Duodenal mucosa (tissue), 2 donors: Measurements from ENCODE around the gene ECHS1.

Experiments
- H3K27ac ChIP-seq: one replicate; pipeline ENCODE4 v1.7.0; 2013; ENCODE audit warnings: low read depth, low read length
- H3K27me3 ChIP-seq, 2 donors: one replicate each; pipeline ENCODE4 v1.7.0; 2013; ENCODE audit warnings: low read length in 2 of 2, control low read depth in 1 of 2; ENCODE audit not compliant: insufficient read depth in 2 of 2, control insufficient read depth in 1 of 2
- H3K36me3 ChIP-seq, 2 donors: one replicate each; pipeline ENCODE4 v1.7.0; 2013; ENCODE audit warnings: low read length in 2 of 2, control low read depth in 1 of 2; ENCODE audit not compliant: insufficient read depth in 2 of 2, control insufficient read depth in 1 of 2
- H3K4me1 ChIP-seq, 2 donors: one replicate each; pipeline ENCODE4 v1.7.0; 2013; ENCODE audit warnings: low read length in 2 of 2, control low read depth in 1 of 2; ENCODE audit not compliant: insufficient read depth in 2 of 2, control insufficient read depth in 1 of 2
- H3K4me3 ChIP-seq, 2 donors: one replicate each; pipeline ENCODE4 v1.7.0; 2013; ENCODE audit warnings: low read length in 2 of 2, low read depth in 1 of 2
- H3K9ac ChIP-seq, 2 donors: one replicate each; pipeline ENCODE4 v1.7.0; 2013; ENCODE audit warnings: low read length in 2 of 2, low read depth in 1 of 2
- H3K9me3 ChIP-seq, 2 donors: one replicate each; pipeline ENCODE4 v1.7.0; 2013; ENCODE audit warnings: low read length in 2 of 2, control low read depth in 1 of 2; ENCODE audit not compliant: control insufficient read depth in 1 of 2

The ECHS1 gene

DNA sequence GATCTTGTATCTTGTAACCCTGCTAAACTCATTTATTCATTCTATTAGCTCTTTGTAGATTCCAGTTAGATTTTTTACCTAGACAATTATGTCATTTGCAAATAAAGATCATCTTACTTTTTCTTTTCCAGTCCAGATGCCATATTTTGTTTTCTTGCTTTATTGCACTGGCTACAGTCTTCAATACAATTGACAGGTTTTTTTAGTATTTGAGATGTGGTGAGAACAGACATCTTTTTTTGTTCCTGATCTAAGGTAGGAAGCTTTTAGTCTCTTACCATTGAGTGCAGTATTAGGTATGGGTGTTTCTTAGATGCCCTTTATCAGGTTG lies 39.2 kb upstream of the ECHS1 start:
- H3K4me3 ChIP-seq = no peak overlapping the region
- no peak overlapping the region for H3K9ac ChIP-seq
- H3K36me3 ChIP-seq = peaks cover 21 to 58% of the 10 kb centered on the region in 2 donors
- no peaks in the 10 kb centered on the region for H3K27me3 ChIP-seq
- H3K4me1 ChIP-seq = no peaks in the 10 kb centered on the region
- H3K9me3 ChIP-seq = peaks cover 8 to 21% of the 10 kb centered on the region in 2 donors
- no peak overlapping the region for H3K27ac ChIP-seq

DNA sequence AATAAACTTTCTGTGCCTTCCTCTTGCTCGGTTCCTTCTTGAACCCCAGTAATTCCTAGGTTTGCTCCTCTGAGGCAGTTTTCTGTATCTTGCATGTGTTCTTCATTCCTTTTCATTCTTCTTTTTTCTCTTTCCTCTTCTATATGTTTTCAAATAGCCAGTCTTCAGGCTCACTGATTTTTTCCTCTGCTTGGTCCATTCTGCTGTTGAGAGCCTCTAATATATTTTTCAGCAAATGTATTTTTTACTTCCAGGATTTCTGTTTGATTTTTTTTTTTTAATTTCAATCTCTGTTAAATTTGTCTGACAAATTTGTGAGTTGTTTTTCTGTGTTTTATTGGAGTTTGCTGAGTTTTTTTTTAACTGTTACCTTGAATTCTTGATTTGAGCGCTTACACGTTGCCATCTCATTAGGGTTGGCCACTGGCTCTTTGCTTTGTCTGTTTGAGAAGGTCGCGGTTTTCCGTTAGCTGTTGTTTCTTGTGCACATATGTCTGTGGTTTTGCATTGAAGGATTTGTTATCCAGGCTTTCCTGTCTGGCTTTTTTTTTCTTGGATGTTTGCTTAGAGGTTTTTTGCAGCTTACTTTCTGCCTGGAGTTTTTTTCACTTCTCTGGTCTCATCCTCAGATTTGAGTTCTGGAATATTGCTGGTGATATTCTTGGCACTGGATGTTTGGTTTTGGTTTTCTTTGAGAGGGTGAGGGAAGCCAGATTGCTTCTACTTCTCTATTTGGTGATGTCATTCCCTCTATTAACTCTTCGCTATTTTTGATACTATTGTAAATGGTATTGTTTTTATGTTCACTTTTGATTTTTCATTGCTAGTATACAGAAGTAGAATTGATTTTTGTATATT lies 38.6 kb upstream of the ECHS1 start:
- H3K4me1 ChIP-seq = no peaks in the 10 kb centered on the region
- no peak overlapping the region for H3K27ac ChIP-seq
- H3K9me3 ChIP-seq = peaks cover 8 to 21% of the 10 kb centered on the region in 2 donors
- peaks cover 21 to 61% of the 10 kb centered on the region in 2 donors for H3K36me3 ChIP-seq
- H3K27me3 ChIP-seq = no peaks in the 10 kb centered on the region
- no peak overlapping the region for H3K9ac ChIP-seq
- H3K4me3 ChIP-seq = no peak overlapping the region

DNA sequence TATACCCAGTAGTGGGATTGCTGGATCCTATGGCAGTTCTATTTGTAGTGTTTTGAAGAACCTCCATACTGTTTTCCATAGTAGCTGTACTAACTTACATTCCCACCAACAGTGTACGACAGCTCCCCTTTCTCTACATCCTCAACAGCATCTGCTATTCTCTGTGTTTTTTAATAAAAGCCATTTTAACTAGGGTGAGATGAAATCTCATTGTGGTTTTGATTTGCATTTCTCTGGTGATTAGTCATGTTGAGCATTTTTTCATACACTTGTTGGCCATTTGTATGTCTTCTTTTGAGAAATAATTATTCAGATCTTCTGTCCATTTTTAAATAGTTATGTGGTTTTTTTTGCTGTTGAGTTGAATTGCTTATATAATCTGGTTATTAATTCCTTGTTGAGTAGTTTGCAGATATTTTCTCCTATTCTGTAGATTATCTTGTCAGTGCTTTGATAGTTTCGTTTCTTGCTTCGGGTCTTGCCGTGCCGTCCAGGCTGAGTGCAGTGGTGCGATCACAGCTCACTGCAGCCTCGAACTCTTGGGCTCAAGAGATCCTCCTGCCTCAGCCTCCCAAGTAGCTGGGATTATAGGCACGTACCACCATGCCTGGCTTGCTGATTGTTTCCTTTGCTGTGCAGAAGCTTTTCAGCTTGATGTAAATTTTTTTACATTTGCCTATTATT lies 32.8 kb upstream of the ECHS1 start:
- H3K27ac ChIP-seq = no peak overlapping the region
- H3K9ac ChIP-seq = no peak overlapping the region
- H3K27me3 ChIP-seq = no peaks in the 10 kb centered on the region
- H3K4me1 ChIP-seq = peaks cover 6 to 7% of the 10 kb centered on the region in 2 donors
- H3K9me3 ChIP-seq = peaks cover 2% of the 10 kb centered on the region in 2 donors
- H3K4me3 ChIP-seq = no peak overlapping the region
- H3K36me3 ChIP-seq = peaks cover 14 to 63% of the 10 kb centered on the region in 2 donors

DNA sequence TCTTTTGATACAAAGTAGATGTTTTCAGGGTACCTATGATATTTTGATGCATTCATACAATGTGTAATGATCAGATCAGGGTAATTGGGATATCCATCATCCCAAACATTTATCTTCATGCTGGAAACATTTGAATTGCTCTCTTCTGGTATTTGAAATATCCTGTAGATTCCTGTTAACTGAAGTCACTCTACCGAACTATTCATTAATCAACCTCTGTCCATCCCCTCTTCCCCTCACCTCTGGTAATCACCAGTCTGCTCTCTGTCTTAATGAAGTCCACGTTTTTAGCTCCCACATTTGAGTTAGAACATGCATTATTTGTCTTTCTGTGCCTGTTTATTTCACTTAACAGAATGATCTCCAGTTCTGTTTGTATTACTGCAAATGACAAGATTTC lies 32.1 kb upstream of the ECHS1 start:
- no peak overlapping the region for H3K27ac ChIP-seq
- no peak overlapping the region for H3K9ac ChIP-seq
- H3K4me1 ChIP-seq = peaks cover 12 to 13% of the 10 kb centered on the region in 2 donors
- H3K36me3 ChIP-seq = peaks cover 12 to 60% of the 10 kb centered on the region in 2 donors
- no peaks in the 10 kb centered on the region for H3K9me3 ChIP-seq
- no peak overlapping the region for H3K4me3 ChIP-seq
- H3K27me3 ChIP-seq = no peaks in the 10 kb centered on the region

DNA sequence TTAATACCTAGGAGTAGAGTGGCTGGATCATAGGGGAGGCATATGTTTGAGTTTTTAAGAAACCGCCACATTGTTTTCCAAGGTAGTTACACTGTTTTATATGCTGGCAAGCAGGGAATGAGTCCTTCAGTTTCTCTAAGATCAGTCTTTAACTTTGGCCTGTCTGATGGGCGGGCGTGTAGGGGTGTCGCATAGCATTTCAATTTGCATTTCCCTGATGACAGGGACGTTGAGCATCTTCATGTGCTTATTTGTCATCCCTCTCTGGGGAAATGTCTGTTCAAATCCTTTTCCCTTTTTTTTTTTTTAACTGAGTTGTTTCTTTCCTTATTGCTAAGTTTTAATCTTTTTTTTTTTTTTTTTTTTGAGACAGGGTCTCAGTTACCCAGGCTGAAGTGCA lies 30.6 kb upstream of the ECHS1 start:
- Histone ChIP-seq H3K9me3 (no peaks in the 10 kb centered on the region), H3K4me1 (peaks cover 12 to 15% of the 10 kb centered on the region in 2 donors), H3K36me3 (peaks cover 12 to 60% of the 10 kb centered on the region in 2 donors), H3K9ac (no peak overlapping the region), H3K27ac (no peak overlapping the region), H3K4me3 (no peak overlapping the region), H3K27me3 (no peaks in the 10 kb centered on the region)

DNA sequence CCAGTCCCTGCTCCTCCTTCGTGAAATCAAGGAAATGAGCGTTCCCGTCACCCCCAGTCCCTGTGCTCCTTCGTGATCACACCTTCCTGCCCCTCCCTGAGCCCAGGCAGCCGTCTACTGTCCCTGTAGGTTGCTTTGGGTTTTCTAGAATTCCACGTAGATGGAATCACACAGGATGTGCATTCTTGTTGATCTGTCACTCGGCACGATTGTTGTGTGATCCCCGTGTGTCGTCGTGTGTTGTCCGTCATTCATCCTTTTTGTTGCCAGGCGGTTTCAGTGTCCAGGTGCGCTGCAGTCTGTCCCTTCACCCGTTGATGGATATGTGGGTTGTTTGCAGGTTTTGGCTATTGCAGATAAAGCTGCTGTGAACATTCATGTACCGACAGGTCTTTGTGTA lies 30.2 kb upstream of the ECHS1 start:
- Histone ChIP-seq H3K36me3 (peaks cover 12 to 62% of the 10 kb centered on the region in 2 donors), H3K27me3 (no peaks in the 10 kb centered on the region), H3K4me1 (peaks cover 12 to 15% of the 10 kb centered on the region in 2 donors), H3K27ac (no peak overlapping the region), H3K9me3 (no peaks in the 10 kb centered on the region), H3K9ac (no peak overlapping the region), H3K4me3 (no peak overlapping the region)

DNA sequence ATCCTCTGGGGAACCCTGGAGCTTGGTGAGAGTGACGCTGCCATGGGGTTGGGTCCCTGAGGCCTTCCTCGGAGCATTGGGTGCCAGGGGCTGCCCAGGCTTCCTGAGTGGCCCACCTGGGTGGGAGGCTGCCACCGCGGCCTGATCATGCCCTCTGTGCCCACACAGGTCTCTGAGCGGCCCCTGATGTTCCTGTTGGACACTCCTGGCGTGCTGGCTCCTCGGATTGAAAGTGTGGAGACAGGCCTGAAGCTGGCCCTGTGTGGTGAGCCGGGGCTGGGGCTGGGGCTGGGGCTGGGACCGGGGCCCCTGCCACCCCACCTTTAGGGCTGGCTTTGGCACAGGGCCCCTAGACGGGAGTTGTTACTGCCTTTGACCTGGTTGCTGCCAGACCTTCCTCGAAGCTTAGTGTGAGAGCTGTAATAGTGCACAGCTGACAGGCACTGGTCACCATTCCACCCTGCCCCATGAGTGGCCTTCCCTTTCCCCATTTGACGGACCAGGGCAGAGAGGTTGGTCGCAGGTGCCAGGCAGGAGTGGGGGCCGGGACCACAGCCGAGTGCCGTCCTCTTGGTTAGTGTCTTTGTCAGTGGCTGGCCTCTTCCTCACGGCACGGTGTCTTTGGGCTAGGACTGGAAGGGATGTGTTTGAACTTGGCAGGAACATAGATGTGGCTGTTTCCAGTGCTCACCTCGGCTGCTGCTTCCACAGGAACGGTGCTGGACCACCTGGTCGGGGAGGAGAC lies 29.0 kb upstream of the ECHS1 start:
- H3K9ac ChIP-seq = no peak overlapping the region
- H3K4me1 ChIP-seq = peaks cover 12 to 15% of the 10 kb centered on the region in 2 donors
- H3K36me3 ChIP-seq = peaks cover 12 to 66% of the 10 kb centered on the region in 2 donors
- no peak overlapping the region for H3K4me3 ChIP-seq
- no peaks in the 10 kb centered on the region for H3K9me3 ChIP-seq
- no peak overlapping the region for H3K27ac ChIP-seq
- no peaks in the 10 kb centered on the region for H3K27me3 ChIP-seq

DNA sequence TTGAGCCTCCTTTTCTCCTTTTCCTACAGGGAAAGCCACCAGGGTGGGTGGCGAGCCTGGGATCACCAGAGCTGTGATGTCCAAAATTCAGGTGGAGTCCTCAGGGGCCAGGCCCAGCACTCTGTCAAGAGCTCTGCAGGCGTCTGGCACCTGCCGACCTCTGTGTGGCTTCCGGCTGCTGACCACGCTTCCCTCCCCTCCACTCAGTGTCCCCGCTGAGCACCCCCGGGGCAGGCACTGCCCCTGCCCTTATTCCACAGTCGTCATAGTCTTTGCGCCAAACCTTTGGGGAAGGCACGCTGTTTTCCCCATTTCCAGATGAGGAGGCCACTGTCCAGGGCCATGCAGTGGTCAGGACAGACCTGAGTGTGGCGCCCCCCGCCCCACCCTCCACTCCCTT lies 28.3 kb upstream of the ECHS1 start:
- Histone ChIP-seq H3K9me3 (no peaks in the 10 kb centered on the region), H3K4me3 (peak overlapping the region in 1 of 2 donors; percentile 6), H3K27me3 (no peaks in the 10 kb centered on the region), H3K27ac (no peak overlapping the region), H3K36me3 (peaks cover 12 to 61% of the 10 kb centered on the region in 2 donors), H3K4me1 (peaks cover 12 to 15% of the 10 kb centered on the region in 2 donors), H3K9ac (no peak overlapping the region)

DNA sequence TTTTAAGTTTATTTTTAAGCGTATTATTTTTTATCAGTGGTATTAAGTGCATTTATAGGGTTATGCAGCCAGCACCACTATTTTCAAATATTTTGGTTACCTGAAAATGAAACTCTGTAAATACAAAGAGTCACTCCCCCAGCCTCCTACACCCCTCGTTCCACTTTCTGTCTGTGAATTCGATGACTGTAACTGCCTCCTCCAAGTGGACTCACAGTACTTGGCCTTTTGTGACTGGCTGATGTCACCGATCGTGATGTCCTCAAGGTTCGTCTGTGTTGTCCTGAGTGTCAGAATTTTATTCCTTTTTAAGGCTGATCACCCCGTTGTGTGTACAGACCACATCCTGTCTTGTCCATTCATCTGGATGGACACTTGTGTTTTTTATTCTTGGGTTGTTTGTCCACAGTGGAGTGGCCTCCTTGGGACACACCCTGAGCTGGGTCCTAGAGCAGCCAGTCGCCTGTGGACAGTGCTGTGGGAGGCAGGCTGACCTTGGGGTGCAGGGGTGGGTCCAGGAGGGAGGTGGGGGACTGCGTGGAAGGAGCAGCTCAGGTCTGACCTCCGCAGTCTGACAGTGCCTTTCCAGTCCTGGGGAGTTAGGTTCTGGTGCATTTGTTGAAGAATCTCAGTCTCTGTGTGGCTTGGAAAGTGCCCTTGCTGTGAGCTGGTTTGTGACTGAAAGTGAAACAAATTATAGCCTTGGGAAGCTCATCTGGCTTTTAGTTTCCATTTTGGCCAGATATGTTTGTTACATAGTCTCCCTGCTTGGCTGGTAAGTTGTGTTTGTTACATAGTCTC lies 27.7 kb upstream of the ECHS1 start:
- H3K9me3 ChIP-seq = no peaks in the 10 kb centered on the region
- peak overlapping the region; percentile 11 to 40 for H3K4me3 ChIP-seq
- H3K4me1 ChIP-seq = peaks cover 12 to 15% of the 10 kb centered on the region in 2 donors
- peaks cover 12 to 68% of the 10 kb centered on the region in 2 donors for H3K36me3 ChIP-seq
- H3K9ac ChIP-seq = peak overlapping the region; percentile 4 to 36
- H3K27me3 ChIP-seq = no peaks in the 10 kb centered on the region
- peak overlapping the region; percentile 80 for H3K27ac ChIP-seq
